ENCODE data around the gene ZNF274. TPM values are rescaled to one million over a fixed set of nuclear protein-coding genes. Genes with fewer than 3 reads are reported as not detected.
A peak's percentile ranks its signal among the peaks of the same experiment; 100 is the strongest.

The ZNF274 gene
- total RNA-seq, 2 experiments from 2014 or later = 20.2 to 20.5 TPM

GRCh38 chr19:58213075-58213369 lies 30.2 kb downstream of the ZNF274 start:
- CTCF ChIA-PET = no interaction called here
- H3K4me1 Mint-ChIP-seq = no peaks in the 10 kb centered on the region
- H3K9me3 Mint-ChIP-seq (ENCODE audit: low read depth) = peaks cover 76% of the 10 kb centered on the region
- H3K27ac Mint-ChIP-seq = no peak overlapping the region
- DNase-seq (no peak), ATAC-seq (no peak)
- POLR2A ChIA-PET = no interaction called here
- H3K4me3 Mint-ChIP-seq = no peak overlapping the region
- peaks cover 71% of the 10 kb centered on the region for H3K36me3 Mint-ChIP-seq (ENCODE audit: low read depth)
- intact Hi-C loops (cut with DNase I, micrococcal nuclease) = no loop called here
- H3K27me3 Mint-ChIP-seq = no peaks in the 10 kb centered on the region

- CTCF ChIA-PET = no interaction called here
- peaks cover 53% of the 10 kb centered on the region for H3K9me3 Mint-ChIP-seq (ENCODE audit: low read depth)
- peaks cover 37% of the 10 kb centered on the region for H3K36me3 Mint-ChIP-seq (ENCODE audit: low read depth)
- no peak overlapping the region for H3K4me3 Mint-ChIP-seq
- no peaks in the 10 kb centered on the region for H3K4me1 Mint-ChIP-seq
- intact Hi-C loops (cut with DNase I, micrococcal nuclease) = no loop called here
- H3K27ac Mint-ChIP-seq = no peak overlapping the region
- H3K27me3 Mint-ChIP-seq = no peaks in the 10 kb centered on the region
- POLR2A ChIA-PET = no interaction called here
- DNase-seq = no peak
- no peak for ATAC-seq
Measured at GRCh38 chr19:58217069-58217481, 34.2 kb downstream of the ZNF274 start.

- ChIA-PET CTCF (interaction anchor here (0.6 to 0.9 kb wide), 4 partner anchors 17 to 145 kb away, joined by 3 to 4 read pairs (median 3); partner anchors contain the start of gene ZNF497), POLR2A (no interaction called here)
- Mint-ChIP-seq H3K27me3 (no peaks in the 10 kb centered on the region), H3K36me3 (ENCODE audit: low read depth) (peaks cover 32% of the 10 kb centered on the region), H3K4me1 (no peaks in the 10 kb centered on the region), H3K4me3 (no peak overlapping the region), H3K9me3 (ENCODE audit: low read depth) (peaks cover 48% of the 10 kb centered on the region), H3K27ac (no peak overlapping the region)
- ATAC-seq = no peak
- DNase-seq = no peak
- intact Hi-C loops (cut with DNase I, micrococcal nuclease) = loop anchor here in 1 of 2 experiments (2.0 kb wide), 1 partner anchor 163 kb away; the partner anchor contains the start of gene ZNF837
Measured at GRCh38 chr19:58217607-58218391, 34.9 kb downstream of the ZNF274 start.

GRCh38 chr19:58218899-58219298 lies 36.0 kb downstream of the ZNF274 start:
- H3K27ac Mint-ChIP-seq = no peak overlapping the region
- ATAC-seq = peak; percentile 88
- H3K36me3 Mint-ChIP-seq (ENCODE audit: low read depth) = peaks cover 22% of the 10 kb centered on the region
- intact Hi-C loops (cut with DNase I, micrococcal nuclease) = loop anchor here in 1 of 2 experiments (1.0 to 2.0 kb wide), 3 partner anchors 162 to 300 kb away; partner anchors contain the start of genes ZBTB45 and ZNF837
- no peaks in the 10 kb centered on the region for H3K27me3 Mint-ChIP-seq
- peaks cover 41% of the 10 kb centered on the region for H3K9me3 Mint-ChIP-seq (ENCODE audit: low read depth)
- peak; percentile 70 for DNase-seq
- ChIA-PET POLR2A (interaction anchor here (0.6 kb wide), 1 partner anchor 137 kb away, joined by 3 read pairs; no protein-coding TSS in a partner anchor), CTCF (interaction anchor here (0.6 to 0.8 kb wide), 4 partner anchors 86 to 146 kb away, joined by 3 to 4 read pairs (median 3); partner anchors contain the start of gene ERVK3-1)
- no peak overlapping the region for H3K4me3 Mint-ChIP-seq
- no peaks in the 10 kb centered on the region for H3K4me1 Mint-ChIP-seq

GRCh38 chr19:58227964-58228584 lies 45.2 kb downstream of the ZNF274 start:
- Mint-ChIP-seq H3K36me3 (ENCODE audit: low read depth) (peaks cover 54% of the 10 kb centered on the region), H3K4me1 (peaks cover 24% of the 10 kb centered on the region), H3K9me3 (ENCODE audit: low read depth) (peaks cover 30% of the 10 kb centered on the region), H3K4me3 (peak overlapping the region; percentile 91), H3K27me3 (no peaks in the 10 kb centered on the region), H3K27ac (peak overlapping the region; percentile 95)
- CTCF ChIA-PET = interaction anchor here (0.7 to 1.2 kb wide), 3 partner anchors 46 to 289 kb away, joined by 3 to 4 read pairs (median 4); partner anchors contain the start of gene ZNF274
- intact Hi-C loops (cut with DNase I, micrococcal nuclease) = loop anchor here (1.0 to 5.0 kb wide), 6 partner anchors 45 to 214 kb away; partner anchors contain the start of genes ERVK3-1 (in 1 of the 2), ZNF132 (in 1 of the 2), ZNF274 (in 1 of the 2) and ZNF8 (in 1 of the 2)
- DNase-seq = no peak
- no peak for ATAC-seq
- POLR2A ChIA-PET = interaction anchor here (0.8 to 1.1 kb wide), 2 partner anchors 131 to 293 kb away, joined by 3 read pairs; no protein-coding TSS in a partner anchor

- Mint-ChIP-seq H3K27ac (peak within 1 kb of the TSS; percentile 95), H3K4me1 (peaks cover 24% of the 10 kb centered on the region), H3K27me3 (no peaks in the 10 kb centered on the region), H3K4me3 (peak within 1 kb of the TSS; percentile 91), H3K9me3 (ENCODE audit: low read depth) (peaks cover 35% of the 10 kb centered on the region), H3K36me3 (ENCODE audit: low read depth) (peaks cover 60% of the 10 kb centered on the region)
- intact Hi-C loops (cut with DNase I, micrococcal nuclease) = loop anchor here (1.0 to 5.0 kb wide), 6 partner anchors 46 to 214 kb away; partner anchors contain the start of genes ERVK3-1 (in 1 of the 2), ZNF132 (in 1 of the 2), ZNF274 (in 1 of the 2) and ZNF8 (in 1 of the 2)
- ChIA-PET POLR2A (interaction anchor here (1.1 kb wide), 1 partner anchor 130 kb away, joined by 3 read pairs; no protein-coding TSS in a partner anchor), CTCF (interaction anchor here (0.6 to 1.2 kb wide), 5 partner anchors 15 to 293 kb away, joined by 3 to 4 read pairs (median 3); partner anchors contain the start of gene ZNF274)
- DNase-seq (peak; percentile 85), ATAC-seq (peak; percentile 87)
Measured at GRCh38 chr19:58228585-58229254, 45.9 kb downstream of the ZNF274 start, which contains the start of gene ZNF544. Gene ZNF544, plus strand, starts transcription at chr19:58228914. Its CDS starts 15,110 bp downstream, at chr19:58244024.

GRCh38 chr19:58229255-58229639 lies 46.4 kb downstream of the ZNF274 start:
- H3K4me3 Mint-ChIP-seq = peak overlapping the region; percentile 91
- peaks cover 24% of the 10 kb centered on the region for H3K4me1 Mint-ChIP-seq
- ChIA-PET POLR2A (no interaction called here), CTCF (interaction anchor here (0.5 to 1.2 kb wide), 5 partner anchors 15 to 292 kb away, joined by 3 to 4 read pairs (median 3); partner anchors contain the start of gene ZNF274)
- intact Hi-C loops (cut with DNase I, micrococcal nuclease) = loop anchor here (2.0 to 5.0 kb wide), 4 partner anchors 46 to 213 kb away; partner anchors contain the start of genes ZNF132 (in 1 of the 2), ZNF274 (in 1 of the 2), ZNF8 (in 1 of the 2) and ZNF837 (in 1 of the 2)
- H3K27ac Mint-ChIP-seq = peak overlapping the region; percentile 95
- no peaks in the 10 kb centered on the region for H3K27me3 Mint-ChIP-seq
- DNase-seq (peak; percentile 58), ATAC-seq (peak; percentile 55)
- peaks cover 40% of the 10 kb centered on the region for H3K9me3 Mint-ChIP-seq (ENCODE audit: low read depth)
- H3K36me3 Mint-ChIP-seq (ENCODE audit: low read depth) = peaks cover 66% of the 10 kb centered on the region

GRCh38 chr19:58237324-58237723 lies 54.5 kb downstream of the ZNF274 start:
- ATAC-seq = no peak
- peaks cover 95% of the 10 kb centered on the region for H3K36me3 Mint-ChIP-seq (ENCODE audit: low read depth)
- ChIA-PET CTCF (no interaction called here), POLR2A (interaction anchor here (0.6 to 1.2 kb wide), 2 partner anchors 41 to 510 kb away, joined by 3 to 4 read pairs; partner anchors contain the start of gene ZNF8)
- no peak overlapping the region for H3K4me3 Mint-ChIP-seq
- no peak overlapping the region for H3K27ac Mint-ChIP-seq
- peaks cover 47% of the 10 kb centered on the region for H3K9me3 Mint-ChIP-seq (ENCODE audit: low read depth)
- H3K4me1 Mint-ChIP-seq = peaks cover 1% of the 10 kb centered on the region
- intact Hi-C loops (cut with DNase I, micrococcal nuclease) = no loop called here
- H3K27me3 Mint-ChIP-seq = no peaks in the 10 kb centered on the region
- no peak for DNase-seq

GRCh38 chr19:58243351-58243750 lies 60.5 kb downstream of the ZNF274 start:
- peaks cover 48% of the 10 kb centered on the region for H3K9me3 Mint-ChIP-seq (ENCODE audit: low read depth)
- ChIA-PET POLR2A (no interaction called here), CTCF (no interaction called here)
- DNase-seq (no peak), ATAC-seq (no peak)
- H3K4me1 Mint-ChIP-seq = peaks cover under 1% of the 10 kb centered on the region
- H3K27me3 Mint-ChIP-seq = no peaks in the 10 kb centered on the region
- intact Hi-C loops (cut with DNase I, micrococcal nuclease) = no loop called here
- H3K4me3 Mint-ChIP-seq = no peak overlapping the region
- H3K27ac Mint-ChIP-seq = no peak overlapping the region
- H3K36me3 Mint-ChIP-seq (ENCODE audit: low read depth) = peaks cover 99% of the 10 kb centered on the region

GRCh38 chr19:58248886-58249285 lies 66.0 kb downstream of the ZNF274 start:
- no peak for ATAC-seq
- Mint-ChIP-seq H3K27ac (peak overlapping the region; percentile 25), H3K4me3 (no peak overlapping the region), H3K9me3 (ENCODE audit: low read depth) (peaks cover 48% of the 10 kb centered on the region), H3K27me3 (no peaks in the 10 kb centered on the region), H3K36me3 (ENCODE audit: low read depth) (peaks cover 98% of the 10 kb centered on the region), H3K4me1 (peaks cover 7% of the 10 kb centered on the region)
- POLR2A ChIA-PET = no interaction called here
- DNase-seq = no peak
- CTCF ChIA-PET = no interaction called here
- intact Hi-C loops (cut with DNase I, micrococcal nuclease) = loop anchor here in 1 of 2 experiments (5.0 kb wide), 1 partner anchor 52 kb away; no protein-coding TSS in a partner anchor
